Left colon (tissue), 2 donors: ENCODE measurements around the gene PLA2G4A. TPM values are rescaled to one million over a fixed set of nuclear protein-coding genes. Genes with fewer than 3 reads are reported as not detected.

Experiments used
- ATAC-seq: fragments of 200-7000 bp; cut with Tn5 transposase; one replicate; pipeline ENCODE4 v1.9.1; 2020; ENCODE audit warnings: mild to moderate bottlenecking, moderate library complexity
- DNase-seq, 2 donors: peaks; one replicate each; pipeline ENCODE4 v3.0.0-alpha.2; 2020
- intact Hi-C, 2 donors: fragments of 100-400 bp; cut with DNase I in 1 of 2; cut with micrococcal nuclease in 1 of 2; formaldehyde crosslinking; loops; one replicate each; pipeline versions ENCODE4 v1.11.2 to v1.14.0; 2022; cut with DNase I, micrococcal nuclease
- total RNA-seq, 2 donors: library from RNA; stranded (reverse); fragmentation: NEBNext Ultra II Directional; extraction: Animal tissue kit (Norgen Biotek cat#: 25700); gene quantifications; one replicate each; pipeline ENCODE4 v1.2.1, GENCODE V29; 2021
- donor health status: DM: no; HTN: no; CAD: no.
- donor health status: DM: yes; HTN: yes; CAD: no.

PLA2G4A gene
- total RNA-seq, 2 donors from 2014 or later = 3.6 to 5.8 TPM

- ATAC-seq (no peak), DNase-seq (no peak)
- intact Hi-C loops = no loop called here
These were observed 36.5 kb downstream of the PLA2G4A start for GRCh38 chr1:186865253-186865652.

GRCh38 chr1:186865857-186866256 is 37.1 kb downstream of the PLA2G4A start:
- DNase-seq (no peak), ATAC-seq (no peak)
- intact Hi-C loops = no loop called here

GRCh38 chr1:186869526-186870228 is 40.9 kb downstream of the PLA2G4A start:
- no peak for DNase-seq
- intact Hi-C loops = no loop called here
- no peak for ATAC-seq

GRCh38 chr1:186871784-186872183 is 43.0 kb downstream of the PLA2G4A start:
- no peak for ATAC-seq
- no peak for DNase-seq
- intact Hi-C loops = no loop called here

- no peak for ATAC-seq
- intact Hi-C loops = no loop called here
- no peak for DNase-seq
These were observed 43.5 kb downstream of the PLA2G4A start for GRCh38 chr1:186872291-186872690.

- ATAC-seq = no peak
- no peak for DNase-seq
- intact Hi-C loops = no loop called here
These were observed 44.9 kb downstream of the PLA2G4A start for GRCh38 chr1:186873687-186874086.

GRCh38 chr1:186875896-186876835 is 47.4 kb downstream of the PLA2G4A start:
- no peak for ATAC-seq
- intact Hi-C loops = no loop called here
- peak in 1 of 2 donors; percentile 42 for DNase-seq

- intact Hi-C loops = no loop called here
- DNase-seq (no peak), ATAC-seq (no peak)
These were observed 49.6 kb downstream of the PLA2G4A start for GRCh38 chr1:186878356-186878755.

- intact Hi-C loops = no loop called here
- DNase-seq (no peak), ATAC-seq (no peak)
These were observed 52.2 kb downstream of the PLA2G4A start for GRCh38 chr1:186880982-186881381.

- ATAC-seq (no peak), DNase-seq (no peak)
- intact Hi-C loops = no loop called here
These were observed 53.8 kb downstream of the PLA2G4A start for GRCh38 chr1:186882372-186883134.

- ATAC-seq = no peak
- DNase-seq = no peak
- intact Hi-C loops = no loop called here
These were observed 55.5 kb downstream of the PLA2G4A start for GRCh38 chr1:186884251-186884650.

- ATAC-seq (no peak), DNase-seq (no peak)
- intact Hi-C loops = no loop called here
These were observed 58.5 kb downstream of the PLA2G4A start for GRCh38 chr1:186887203-186887602.

- intact Hi-C loops = no loop called here
- DNase-seq = no peak
- ATAC-seq = no peak
These were observed 59.6 kb downstream of the PLA2G4A start for GRCh38 chr1:186888367-186888766.

- DNase-seq (no peak), ATAC-seq (no peak)
- intact Hi-C loops = no loop called here
These were observed 64.2 kb downstream of the PLA2G4A start for GRCh38 chr1:186892936-186893335.

GRCh38 chr1:186894415-186894814 is 65.7 kb downstream of the PLA2G4A start:
- DNase-seq = no peak
- intact Hi-C loops = no loop called here
- no peak for ATAC-seq

- DNase-seq (no peak), ATAC-seq (no peak)
- intact Hi-C loops = no loop called here
These were observed 67.5 kb downstream of the PLA2G4A start for GRCh38 chr1:186896211-186896610.

GRCh38 chr1:186897008-186897407 is 68.3 kb downstream of the PLA2G4A start:
- intact Hi-C loops = no loop called here
- no peak for ATAC-seq

GRCh38 chr1:186899577-186899976 is 70.8 kb downstream of the PLA2G4A start:
- DNase-seq = no peak
- no peak for ATAC-seq
- intact Hi-C loops = no loop called here

More at GRCh38 chr1:186897008-186897407, 68.3 kb downstream of the PLA2G4A start:
- DNase-seq = no peak

- no peak for DNase-seq
- intact Hi-C loops = no loop called here
- ATAC-seq = no peak
These were observed 71.2 kb downstream of the PLA2G4A start for GRCh38 chr1:186899977-186900376.
